ENCODE measurements around the gene FOXP1.

GRCh38 chr3:71109977-71110285 is 473.6 kb downstream of the FOXP1 start:
- no peak for TF ChIP-seq CTCF (conservative IDR thresholded peaks at IDR 0.05 in 1 of 2, IDR thresholded peaks at IDR 0.05 in 1 of 2; ENCODE audit: extremely low read depth in 1 of 2, insufficient read depth in 1 of 2, low read depth in 1 of 2, low read length in 2 of 2)
- TF ChIP-seq EZH2 (IDR thresholded peaks at IDR 0.05; ENCODE audit: borderline replicate concordance, low read length) = no peak

Data from mammary epithelial cell (primary cell).